DMS53 treated with DMSO at 0.1 percent for 48 hours (cell line): ENCODE data around the gene COQ6.
A peak's percentile ranks its signal among the peaks of the same experiment; 100 is the strongest.
"Not testable (repeated sequence)": the region's sequence is repeated elsewhere in the genome, so short reads cannot be mapped to it uniquely, and the experiment has no call there.

ENCODE experiments used
- DNase-seq: peaks from one replicate; lab custom pipeline; 2025; ENCODE audit not compliant: unreplicated experiment; lab: John Stamatoyannopoulos, UW

COQ6 gene

GRCh38 chr14:73949752-73950734, at the start of gene COQ6, which contains the start of gene FAM161B:
COQ6 (plus strand) TSS chr14:73950302; CDS start chr14:73950333, 31 bp downstream.
FAM161B (minus strand) TSS chr14:73950094; CDS start chr14:73950026, 68 bp downstream.
- peak; percentile 92 for DNase-seq

- no peak for DNase-seq
These were observed 47.1 kb upstream of the COQ6 start for GRCh38 chr14:73903028-73903427.

GRCh38 chr14:73909681-73910080, 40.4 kb upstream of the COQ6 start:
- DNase-seq = no peak

- no peak for DNase-seq
These were observed 36.8 kb upstream of the COQ6 start for GRCh38 chr14:73913256-73913655.

GRCh38 chr14:73916324-73916723, 33.8 kb upstream of the COQ6 start:
- DNase-seq = no peak

- DNase-seq = not testable (repeated sequence)
These were observed 30.6 kb upstream of the COQ6 start for GRCh38 chr14:73919457-73919856.

GRCh38 chr14:73924337-73924736, 25.8 kb upstream of the COQ6 start:
- DNase-seq = no peak

- DNase-seq = no peak
These were observed 14.4 kb upstream of the COQ6 start for GRCh38 chr14:73935666-73936065.

- no peak for DNase-seq
These were observed 13.6 kb upstream of the COQ6 start for GRCh38 chr14:73936548-73936947.

- no peak for DNase-seq
These were observed 13.1 kb upstream of the COQ6 start for GRCh38 chr14:73937012-73937411.

- DNase-seq = no peak
These were observed 7.9 kb upstream of the COQ6 start for GRCh38 chr14:73942180-73942579.

GRCh38 chr14:73943083-73943482, 7.0 kb upstream of the COQ6 start:
- DNase-seq = no peak

GRCh38 chr14:73944432-73945158, 5.5 kb upstream of the COQ6 start:
- DNase-seq = no peak

GRCh38 chr14:73945159-73945670, 4.9 kb upstream of the COQ6 start:
- no peak for DNase-seq

- no peak for DNase-seq
These were observed 3.6 kb downstream of the COQ6 start for GRCh38 chr14:73953731-73954130.

- DNase-seq = no peak
These were observed 5.6 kb downstream of the COQ6 start for GRCh38 chr14:73955674-73956073.

GRCh38 chr14:73958591-73958990, 8.5 kb downstream of the COQ6 start:
- no peak for DNase-seq

GRCh38 chr14:73961192-73961591, 11.1 kb downstream of the COQ6 start:
- no peak for DNase-seq

GRCh38 chr14:73965216-73965615, 15.1 kb downstream of the COQ6 start:
- DNase-seq = no peak

GRCh38 chr14:73968885-73969284, 18.8 kb downstream of the COQ6 start:
- no peak for DNase-seq

GRCh38 chr14:73973497-73973896, 23.4 kb downstream of the COQ6 start:
- no peak for DNase-seq

- no peak for DNase-seq
These were observed 26.0 kb downstream of the COQ6 start for GRCh38 chr14:73976125-73976524.
